ENCODE data around the gene DOHH. TPM values are rescaled to one million over a fixed set of nuclear protein-coding genes. Genes with fewer than 3 reads are reported as not detected.
"Not testable (repeated sequence)": the region's sequence is repeated elsewhere in the genome, so short reads cannot be mapped to it uniquely, and the experiment has no call there.

Gene DOHH
- total and polyA plus RNA-seq, 4 donors, result 7.8 to 21.5 (median 19.3) TPM

GRCh38 chr19:3455393-3455955, 45.0 kb downstream of the DOHH start:
- TF ChIP-seq CTCF (IDR thresholded peaks at IDR 0.05; ENCODE audit: control extremely low read depth, extremely low read depth), result no peak
- H3K4me3 ChIP-seq, result no peak overlapping the region
- ATAC-seq (ENCODE audit: insufficient read depth, low FRiP score) (no peak), DNase-seq (no peak)
- H3K27me3 ChIP-seq (ENCODE audit: control insufficient read depth in 3 of 3, insufficient read depth in 3 of 3, low read length in 2 of 3), result no peaks in the 10 kb centered on the region
- H3K27ac ChIP-seq (ENCODE audit: low read depth in 1 of 2, low read length in 1 of 2), result no peak overlapping the region
- WGBS, 2 donors, result 90 to 97% methylated on average over 7 of the region's 7 CpGs
- H3K9ac ChIP-seq (ENCODE audit: insufficient read depth in 1 of 2, low read length in 2 of 2), result no peak overlapping the region
- peaks cover 2 to 45% (median 9%) of the 10 kb centered on the region in 5 donors for H3K4me1 ChIP-seq (ENCODE audit: control insufficient read depth in 5 of 5, insufficient read depth in 5 of 5, low read length in 5 of 5)
- H3K36me3 ChIP-seq (ENCODE audit: control insufficient read depth in 4 of 4, insufficient read depth in 4 of 4, low read length in 4 of 4), result peaks cover 19 to 62% (median 23%) of the 10 kb centered on the region in 4 donors
- peaks cover 0 to 2% (median 0%) of the 10 kb centered on the region in 4 donors for H3K9me3 ChIP-seq (ENCODE audit: control insufficient read depth in 4 of 4, insufficient read depth in 3 of 4, low read length in 3 of 4)

GRCh38 chr19:3454656-3455392, 45.6 kb downstream of the DOHH start:
- Histone ChIP-seq H3K36me3 (ENCODE audit: control insufficient read depth in 4 of 4, insufficient read depth in 4 of 4, low read length in 4 of 4) (peaks cover 19 to 62% (median 27%) of the 10 kb centered on the region in 4 donors), H3K9me3 (ENCODE audit: control insufficient read depth in 4 of 4, insufficient read depth in 3 of 4, low read length in 3 of 4) (peaks cover 0 to 2% (median 0%) of the 10 kb centered on the region in 4 donors), H3K4me3 (no peak overlapping the region), H3K27ac (ENCODE audit: low read depth in 1 of 2, low read length in 1 of 2) (no peak overlapping the region), H3K4me1 (ENCODE audit: control insufficient read depth in 5 of 5, insufficient read depth in 5 of 5, low read length in 5 of 5) (peaks cover 2 to 39% (median 9%) of the 10 kb centered on the region in 5 donors), H3K27me3 (ENCODE audit: control insufficient read depth in 3 of 3, insufficient read depth in 3 of 3, low read length in 2 of 3) (no peaks in the 10 kb centered on the region), H3K9ac (ENCODE audit: insufficient read depth in 1 of 2, low read length in 2 of 2) (no peak overlapping the region)
- ATAC-seq (ENCODE audit: insufficient read depth, low FRiP score), result no peak
- DNase-seq, result no peak
- no peak for TF ChIP-seq CTCF (IDR thresholded peaks at IDR 0.05; ENCODE audit: control extremely low read depth, extremely low read depth)
- 94 to 96% methylated on average over 15 of the region's 15 CpGs for WGBS, 2 donors

GRCh38 chr19:3453840-3454239, 46.6 kb downstream of the DOHH start:
- DNase-seq (no peak), ATAC-seq (ENCODE audit: insufficient read depth, low FRiP score) (no peak)
- Histone ChIP-seq H3K9ac (ENCODE audit: insufficient read depth in 1 of 2, low read length in 2 of 2) (no peak overlapping the region), H3K4me1 (ENCODE audit: control insufficient read depth in 5 of 5, insufficient read depth in 5 of 5, low read length in 5 of 5) (peaks cover 2 to 29% (median 6%) of the 10 kb centered on the region in 5 donors), H3K36me3 (ENCODE audit: control insufficient read depth in 4 of 4, insufficient read depth in 4 of 4, low read length in 4 of 4) (peaks cover 19 to 66% (median 30%) of the 10 kb centered on the region in 4 donors), H3K4me3 (no peak overlapping the region), H3K27me3 (ENCODE audit: control insufficient read depth in 3 of 3, insufficient read depth in 3 of 3, low read length in 2 of 3) (no peaks in the 10 kb centered on the region), H3K27ac (ENCODE audit: low read depth in 1 of 2, low read length in 1 of 2) (no peak overlapping the region), H3K9me3 (ENCODE audit: control insufficient read depth in 4 of 4, insufficient read depth in 3 of 4, low read length in 3 of 4) (peaks cover 0 to 2% (median 0%) of the 10 kb centered on the region in 4 donors)
- 91 to 93% methylated on average over 25 of the region's 25 CpGs for WGBS, 2 donors
- TF ChIP-seq CTCF (IDR thresholded peaks at IDR 0.05; ENCODE audit: control extremely low read depth, extremely low read depth), result no peak

- not testable (repeated sequence) for ATAC-seq (ENCODE audit: insufficient read depth, low FRiP score); H3K27ac ChIP-seq (ENCODE audit: low read depth in 1 of 2, low read length in 1 of 2); H3K9ac ChIP-seq (ENCODE audit: insufficient read depth in 1 of 2, low read length in 2 of 2); H3K4me3 ChIP-seq; H3K27me3 ChIP-seq (ENCODE audit: control insufficient read depth in 3 of 3, insufficient read depth in 3 of 3, low read length in 2 of 3); DNase-seq; H3K9me3 ChIP-seq (ENCODE audit: control insufficient read depth in 4 of 4, insufficient read depth in 3 of 4, low read length in 3 of 4)
- Histone ChIP-seq H3K4me1 (ENCODE audit: control insufficient read depth in 5 of 5, insufficient read depth in 5 of 5, low read length in 5 of 5) (peaks cover 0 to 20% (median 2%) of the 10 kb centered on the region in 5 donors), H3K36me3 (ENCODE audit: control insufficient read depth in 4 of 4, insufficient read depth in 4 of 4, low read length in 4 of 4) (peaks cover 19 to 65% (median 33%) of the 10 kb centered on the region in 4 donors)
- WGBS, 2 donors, result 93 to 97% methylated on average over 10 of the region's 10 CpGs
These were observed 47.6 kb downstream of the DOHH start for GRCh38 chr19:3452942-3453214.
